Measurements from ENCODE around the gene ZNF555.

The ZNF555 gene

DNA sequence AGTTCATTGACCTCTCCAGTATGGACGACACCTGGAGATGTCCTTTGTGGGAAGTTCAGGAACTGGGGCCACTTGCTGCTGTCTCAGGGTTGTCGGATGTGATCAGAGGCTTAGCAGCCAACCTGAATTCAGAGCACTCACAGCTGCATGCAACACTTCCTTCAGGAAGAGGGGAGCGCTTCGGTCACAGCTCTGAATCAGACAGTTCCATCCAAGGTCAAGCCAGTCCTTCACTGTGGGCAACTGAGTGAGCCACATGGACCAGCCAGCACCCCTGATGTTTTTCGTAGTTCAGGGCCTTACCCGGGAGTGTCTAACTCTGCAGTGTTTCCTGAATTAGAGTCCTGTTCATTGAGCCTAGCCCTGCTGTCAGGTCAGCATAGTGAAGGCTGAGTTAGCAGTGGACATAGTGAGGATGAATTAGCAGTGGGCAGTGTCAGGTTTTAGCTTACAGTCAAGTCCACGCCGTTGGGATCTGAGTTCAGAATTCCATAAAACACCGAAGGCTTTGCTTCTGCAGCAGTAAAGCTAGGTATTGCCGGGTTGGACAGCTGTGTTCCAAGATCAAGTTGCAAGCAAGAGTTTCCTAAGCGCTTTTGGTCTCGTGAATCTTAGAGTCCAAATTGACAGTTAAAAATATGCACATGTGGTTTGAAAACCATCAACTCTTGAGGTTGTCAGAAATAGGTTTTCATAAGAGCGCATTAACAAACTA is 5.1 kb downstream of the ZNF555 start:
- H3K9ac ChIP-seq (ENCODE audit: low read length) = no peak overlapping the region
- no peak overlapping the region for H3K4me3 ChIP-seq (ENCODE audit: low read length)
- no peaks in the 10 kb centered on the region for H3K9me3 ChIP-seq (ENCODE audit: control insufficient read depth, low read length)
- peaks cover 10% of the 10 kb centered on the region for H3K4me1 ChIP-seq (ENCODE audit: control insufficient read depth, insufficient read depth, low read length)
- H3K27me3 ChIP-seq (ENCODE audit: control insufficient read depth, insufficient read depth, low read length) = no peaks in the 10 kb centered on the region
- no peaks in the 10 kb centered on the region for H3K36me3 ChIP-seq (ENCODE audit: control insufficient read depth, insufficient read depth, low read length)

- no peaks in the 10 kb centered on the region for H3K27me3 ChIP-seq (ENCODE audit: control insufficient read depth, insufficient read depth, low read length)
- H3K9me3 ChIP-seq (ENCODE audit: control insufficient read depth, low read length) = no peaks in the 10 kb centered on the region
- H3K36me3 ChIP-seq (ENCODE audit: control insufficient read depth, insufficient read depth, low read length) = peaks cover 2% of the 10 kb centered on the region
- H3K4me3 ChIP-seq (ENCODE audit: low read length) = no peak overlapping the region
- no peak overlapping the region for H3K9ac ChIP-seq (ENCODE audit: low read length)
- peaks cover 4% of the 10 kb centered on the region for H3K4me1 ChIP-seq (ENCODE audit: control insufficient read depth, insufficient read depth, low read length)
Observed at GRCh38 chr19:2847507-2847906, 6.2 kb downstream of the ZNF555 start.

DNA sequence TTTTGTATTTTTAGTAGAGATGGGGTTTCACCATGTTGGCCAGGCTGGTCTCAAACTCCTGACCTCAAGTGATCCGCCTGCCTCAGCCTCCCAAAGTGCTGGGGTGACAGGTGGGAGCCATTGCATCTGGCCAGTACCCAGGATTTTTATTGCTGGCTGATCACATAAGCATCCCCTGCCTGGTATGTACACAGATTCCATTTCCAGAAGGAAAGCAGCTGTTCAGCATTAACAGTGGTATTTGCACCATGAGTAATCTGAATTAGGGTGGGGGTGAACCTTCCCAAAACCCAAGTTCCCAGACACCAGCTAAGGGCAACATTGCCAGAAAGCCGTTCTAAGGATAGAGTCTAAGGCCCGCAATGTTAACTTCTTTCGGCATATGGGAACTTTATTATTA is 7.3 kb downstream of the ZNF555 start:
- Histone ChIP-seq H3K9ac (ENCODE audit: low read length) (no peak overlapping the region), H3K36me3 (ENCODE audit: control insufficient read depth, insufficient read depth, low read length) (peaks cover 13% of the 10 kb centered on the region), H3K4me3 (ENCODE audit: low read length) (no peak overlapping the region), H3K9me3 (ENCODE audit: control insufficient read depth, low read length) (peaks cover 9% of the 10 kb centered on the region), H3K27me3 (ENCODE audit: control insufficient read depth, insufficient read depth, low read length) (no peaks in the 10 kb centered on the region), H3K4me1 (ENCODE audit: control insufficient read depth, insufficient read depth, low read length) (no peaks in the 10 kb centered on the region)

DNA sequence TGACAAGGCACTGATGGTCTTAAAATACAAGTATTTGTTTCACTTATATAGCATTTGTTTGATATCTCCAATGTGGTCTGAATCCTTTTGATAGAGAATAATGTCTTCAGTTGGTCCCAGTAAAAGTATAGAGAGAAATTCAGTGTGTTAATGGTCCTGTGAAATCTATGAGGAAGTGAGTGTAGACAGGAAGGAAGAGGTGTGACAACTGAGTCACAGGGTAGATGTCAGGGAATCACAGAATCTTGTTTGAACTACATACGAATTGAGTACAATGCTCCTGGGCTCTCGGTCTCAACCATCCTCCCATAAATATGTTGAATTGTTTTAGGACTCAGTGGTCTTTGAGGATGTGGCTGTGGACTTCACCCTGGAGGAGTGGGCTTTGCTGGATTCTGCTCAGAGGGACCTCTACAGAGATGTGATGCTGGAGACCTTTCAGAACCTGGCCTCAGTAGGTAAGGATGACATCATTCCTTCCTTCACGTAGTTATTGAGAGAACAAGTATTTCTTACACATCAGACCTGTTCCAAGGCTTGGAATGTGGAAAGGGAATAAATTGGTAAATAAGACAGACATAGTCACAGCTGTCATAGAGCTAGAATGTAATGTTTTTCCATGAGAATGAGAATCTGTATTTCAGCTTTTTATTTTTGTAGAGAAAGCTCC is 9.1 kb downstream of the ZNF555 start:
- Histone ChIP-seq H3K9ac (ENCODE audit: low read length) (no peak overlapping the region), H3K4me1 (ENCODE audit: control insufficient read depth, insufficient read depth, low read length) (no peaks in the 10 kb centered on the region), H3K36me3 (ENCODE audit: control insufficient read depth, insufficient read depth, low read length) (peaks cover 13% of the 10 kb centered on the region), H3K4me3 (ENCODE audit: low read length) (no peak overlapping the region), H3K9me3 (ENCODE audit: control insufficient read depth, low read length) (peaks cover 9% of the 10 kb centered on the region), H3K27me3 (ENCODE audit: control insufficient read depth, insufficient read depth, low read length) (no peaks in the 10 kb centered on the region)

- peaks cover 9% of the 10 kb centered on the region for H3K9me3 ChIP-seq (ENCODE audit: control insufficient read depth, low read length)
- H3K4me3 ChIP-seq (ENCODE audit: low read length) = no peak overlapping the region
- no peak overlapping the region for H3K9ac ChIP-seq (ENCODE audit: low read length)
- no peaks in the 10 kb centered on the region for H3K27me3 ChIP-seq (ENCODE audit: control insufficient read depth, insufficient read depth, low read length)
- no peaks in the 10 kb centered on the region for H3K4me1 ChIP-seq (ENCODE audit: control insufficient read depth, insufficient read depth, low read length)
- peaks cover 13% of the 10 kb centered on the region for H3K36me3 ChIP-seq (ENCODE audit: control insufficient read depth, insufficient read depth, low read length)
Observed at GRCh38 chr19:2852598-2852997, 11.3 kb downstream of the ZNF555 start.

- Histone ChIP-seq H3K9me3 (ENCODE audit: control insufficient read depth, low read length) (peaks cover 9% of the 10 kb centered on the region), H3K36me3 (ENCODE audit: control insufficient read depth, insufficient read depth, low read length) (peaks cover 13% of the 10 kb centered on the region)
Observed at GRCh38 chr19:2853015-2853606, 11.8 kb downstream of the ZNF555 start.

GRCh38 chr19:2854849-2855248 is 13.6 kb downstream of the ZNF555 start:
- Histone ChIP-seq H3K36me3 (ENCODE audit: control insufficient read depth, insufficient read depth, low read length) (peaks cover 13% of the 10 kb centered on the region), H3K9ac (ENCODE audit: low read length) (no peak overlapping the region), H3K4me3 (ENCODE audit: low read length) (no peak overlapping the region), H3K27me3 (ENCODE audit: control insufficient read depth, insufficient read depth, low read length) (no peaks in the 10 kb centered on the region), H3K4me1 (ENCODE audit: control insufficient read depth, insufficient read depth, low read length) (no peaks in the 10 kb centered on the region), H3K9me3 (ENCODE audit: control insufficient read depth, low read length) (peaks cover 9% of the 10 kb centered on the region)

More at GRCh38 chr19:2853015-2853606, 11.8 kb downstream of the ZNF555 start:
- Histone ChIP-seq H3K4me3 (ENCODE audit: low read length) (no peak overlapping the region), H3K27me3 (ENCODE audit: control insufficient read depth, insufficient read depth, low read length) (no peaks in the 10 kb centered on the region), H3K4me1 (ENCODE audit: control insufficient read depth, insufficient read depth, low read length) (no peaks in the 10 kb centered on the region), H3K9ac (ENCODE audit: low read length) (no peak overlapping the region)

DNA sequence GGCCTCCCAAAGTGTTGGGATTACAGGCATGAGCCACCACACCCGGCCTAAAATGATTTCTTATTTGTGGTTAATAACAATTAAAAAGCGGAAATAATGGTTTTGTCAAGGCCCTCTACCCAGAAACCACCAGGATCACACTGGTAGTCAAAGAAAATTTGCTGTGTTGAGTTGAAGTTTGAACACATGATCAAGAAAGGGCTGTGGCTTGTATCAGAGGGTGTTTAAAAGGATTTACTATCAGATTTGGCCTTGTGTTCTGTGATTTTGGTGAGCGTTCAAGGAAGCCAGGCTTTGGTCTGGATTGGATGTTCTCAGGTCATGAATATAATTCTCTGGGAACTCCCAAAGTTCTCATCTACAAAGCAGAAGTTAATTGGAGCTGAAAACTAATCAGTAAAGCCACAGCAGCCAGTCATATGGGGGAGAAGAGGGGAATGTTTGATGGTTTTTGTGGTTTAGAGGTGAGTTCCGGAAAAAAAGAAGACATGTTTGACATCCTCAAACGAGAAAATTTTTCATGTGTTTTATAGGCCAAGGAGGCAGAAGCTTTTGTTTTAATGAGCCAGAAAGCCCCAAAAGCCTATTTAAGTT is 15.3 kb downstream of the ZNF555 start:
- Histone ChIP-seq H3K4me1 (ENCODE audit: control insufficient read depth, insufficient read depth, low read length) (no peaks in the 10 kb centered on the region), H3K27me3 (ENCODE audit: control insufficient read depth, insufficient read depth, low read length) (no peaks in the 10 kb centered on the region), H3K36me3 (ENCODE audit: control insufficient read depth, insufficient read depth, low read length) (peaks cover 13% of the 10 kb centered on the region), H3K4me3 (ENCODE audit: low read length) (no peak overlapping the region), H3K9ac (ENCODE audit: low read length) (no peak overlapping the region), H3K9me3 (ENCODE audit: control insufficient read depth, low read length) (peaks cover 9% of the 10 kb centered on the region)

DNA sequence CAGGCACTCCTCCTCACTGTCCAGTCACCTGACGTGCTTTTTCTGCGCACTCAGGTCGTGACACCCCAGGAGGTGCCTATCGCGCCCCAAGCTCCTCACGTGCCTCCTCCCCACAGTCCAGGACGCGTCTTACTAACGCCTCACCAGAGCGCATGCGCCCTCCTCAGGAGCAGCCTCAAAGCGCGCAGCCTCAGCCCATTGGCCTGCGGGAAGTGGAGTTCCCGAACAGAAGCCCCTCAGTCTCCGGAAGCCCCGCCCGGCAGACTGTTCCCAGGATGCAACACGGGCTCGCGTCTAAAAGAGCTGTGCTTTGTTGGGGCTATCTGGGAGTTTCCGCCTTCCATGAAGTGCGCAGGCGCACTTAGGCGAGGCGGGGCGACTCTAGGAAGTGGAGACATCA is 17.6 kb downstream of the ZNF555 start:
- H3K9me3 ChIP-seq (ENCODE audit: control insufficient read depth, low read length) = no peaks in the 10 kb centered on the region
- no peak overlapping the region for H3K4me3 ChIP-seq (ENCODE audit: low read length)
- no peaks in the 10 kb centered on the region for H3K27me3 ChIP-seq (ENCODE audit: control insufficient read depth, insufficient read depth, low read length)
- H3K4me1 ChIP-seq (ENCODE audit: control insufficient read depth, insufficient read depth, low read length) = no peaks in the 10 kb centered on the region
- no peaks in the 10 kb centered on the region for H3K36me3 ChIP-seq (ENCODE audit: control insufficient read depth, insufficient read depth, low read length)
- H3K9ac ChIP-seq (ENCODE audit: low read length) = no peak overlapping the region

DNA sequence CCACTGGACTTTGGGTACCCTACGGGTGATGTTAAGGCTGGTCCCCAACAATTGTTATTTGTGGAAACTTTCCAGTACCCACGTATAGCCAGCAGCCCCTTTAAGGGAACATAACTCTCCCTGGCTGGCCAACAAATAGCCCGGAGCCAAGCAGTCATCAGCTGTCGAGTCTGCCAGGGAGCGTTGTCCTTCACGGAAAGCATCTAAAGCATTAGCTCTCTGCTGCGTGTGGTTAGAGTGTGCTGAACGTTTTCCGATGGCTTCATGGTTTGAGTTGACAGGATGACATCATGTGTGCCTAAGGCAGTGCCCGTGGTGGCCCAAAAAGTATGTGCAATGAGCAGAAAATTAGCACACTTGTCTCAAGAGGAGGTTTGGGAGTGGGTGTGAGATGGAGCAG is 22.5 kb downstream of the ZNF555 start:
- H3K4me3 ChIP-seq (ENCODE audit: low read length) = no peak overlapping the region
- H3K36me3 ChIP-seq (ENCODE audit: control insufficient read depth, insufficient read depth, low read length) = no peaks in the 10 kb centered on the region
- H3K27me3 ChIP-seq (ENCODE audit: control insufficient read depth, insufficient read depth, low read length) = no peaks in the 10 kb centered on the region
- no peaks in the 10 kb centered on the region for H3K9me3 ChIP-seq (ENCODE audit: control insufficient read depth, low read length)
- peaks cover 7% of the 10 kb centered on the region for H3K4me1 ChIP-seq (ENCODE audit: control insufficient read depth, insufficient read depth, low read length)
- no peak overlapping the region for H3K9ac ChIP-seq (ENCODE audit: low read length)

DNA sequence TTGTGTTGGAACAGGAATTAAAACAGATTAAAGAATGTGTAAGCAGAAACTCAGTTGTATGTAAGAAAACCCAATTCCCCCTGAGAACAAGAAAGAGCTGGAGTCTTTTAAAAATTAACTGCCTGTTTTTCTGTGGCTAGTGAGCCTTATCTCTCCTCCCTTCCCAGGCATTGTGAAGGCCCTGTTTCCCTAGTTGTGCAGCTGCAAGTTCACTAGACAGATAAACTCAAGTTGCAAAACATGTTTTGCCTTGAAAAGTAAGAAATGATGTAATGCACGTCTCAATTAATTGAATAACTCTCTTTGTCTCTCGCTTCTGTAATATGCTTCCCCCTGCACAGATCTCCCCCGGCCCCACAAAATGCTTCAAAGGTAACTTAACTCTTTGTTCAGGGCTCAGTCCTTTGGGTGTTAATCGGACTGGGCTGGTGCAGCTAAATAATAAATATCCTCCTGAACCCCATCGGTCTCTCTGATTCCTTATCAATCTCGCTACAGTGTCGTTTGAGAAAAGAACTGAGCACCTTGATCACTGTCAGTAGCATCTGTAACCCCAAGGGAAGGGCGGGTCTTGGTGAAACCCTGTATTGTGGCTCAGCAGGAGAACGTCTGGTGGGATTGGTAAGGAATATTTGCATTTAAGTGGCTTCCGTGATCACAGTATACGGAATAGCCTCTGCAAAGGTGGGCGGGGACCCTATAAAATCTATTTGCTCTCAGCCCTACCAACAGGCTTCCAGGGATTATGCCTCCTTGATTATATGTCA is 24.2 kb downstream of the ZNF555 start:
- no peaks in the 10 kb centered on the region for H3K9me3 ChIP-seq (ENCODE audit: control insufficient read depth, low read length)
- peaks cover 7% of the 10 kb centered on the region for H3K4me1 ChIP-seq (ENCODE audit: control insufficient read depth, insufficient read depth, low read length)
- no peaks in the 10 kb centered on the region for H3K27me3 ChIP-seq (ENCODE audit: control insufficient read depth, insufficient read depth, low read length)
- no peak overlapping the region for H3K9ac ChIP-seq (ENCODE audit: low read length)
- no peak overlapping the region for H3K4me3 ChIP-seq (ENCODE audit: low read length)
- H3K36me3 ChIP-seq (ENCODE audit: control insufficient read depth, insufficient read depth, low read length) = no peaks in the 10 kb centered on the region

Data from mucosa of stomach (tissue), 1 donor.